Measurements from ENCODE around the gene DIDO1. TPM values are rescaled to one million over a fixed set of nuclear protein-coding genes. Genes with fewer than 3 reads are reported as not detected.

DIDO1 gene
- total and polyA plus RNA-seq, 2 of the 13 experiments (the other 11 are each of a cell fraction or from before 2014, with no cell fraction given), result 75.0 to 75.1 TPM

- TF ChIP-seq ZNF17 (CRISPR knock-in tag; IDR thresholded peaks at IDR 0.05) (no peak), ZUFSP (CRISPR knock-in tag; IDR thresholded peaks at IDR 0.05; ENCODE audit: borderline replicate concordance) (no peak), CBFB (CRISPR knock-in tag; IDR thresholded peaks at IDR 0.05) (peak; percentile 89; the same call in 1 of the 2 replicates), SPEN (CRISPR knock-in tag; IDR thresholded peaks at IDR 0.05; ENCODE audit: low read depth) (peak; percentile 98), HNRNPK (IDR thresholded peaks at IDR 0.05; ENCODE audit: low read depth, low read length, poor library complexity, severe bottlenecking) (peak; percentile 96), EP300 (IDR thresholded peaks at IDR 0.05; ENCODE audit: low read depth in 2 of 2, low read length in 2 of 2) (peak in 1 of 2 experiments; percentile 58; a peak in 1 of 4 replicates), EP300 (CRISPR knock-in tag; IDR thresholded peaks at IDR 0.05; ENCODE audit: borderline replicate concordance) (peak; percentile 71; the same call in 1 of the 2 replicates), ZNF607 (CRISPR knock-in tag; IDR thresholded peaks at IDR 0.05; ENCODE audit: borderline replicate concordance) (peak; percentile 85), ZNF451 (CRISPR knock-in tag; IDR thresholded peaks at IDR 0.05) (peak; percentile 96; the same call in 1 of the 2 replicates), ZNF121 (CRISPR knock-in tag; IDR thresholded peaks at IDR 0.05) (no peak), ZEB1 (IDR thresholded peaks at IDR 0.05; ENCODE audit: insufficient replicate concordance, low read depth) (no peak), BRCA1 (CRISPR knock-in tag; IDR thresholded peaks at IDR 0.05) (peak; percentile 78; the same call in 1 of the 2 replicates), ARNT2 (CRISPR knock-in tag; IDR thresholded peaks at IDR 0.05; ENCODE audit: low read depth) (peak; percentile 99), CC2D1A (CRISPR knock-in tag; IDR thresholded peaks at IDR 0.05) (no peak; the same call in none of the 2 replicates), CHD4 (IDR thresholded peaks at IDR 0.05; ENCODE audit: borderline replicate concordance, low read length) (no peak), CEBPZ (IDR thresholded peaks at IDR 0.05; ENCODE audit: low read length) (no peak), ELF1 (CRISPR knock-in tag; IDR thresholded peaks at IDR 0.05) (peak; percentile 99), AGO1 (IDR thresholded peaks at IDR 0.05; ENCODE audit: low read depth, low read length, poor library complexity, severe bottlenecking) (peak; percentile 88), ZNF282 (IDR thresholded peaks at IDR 0.05; ENCODE audit: partially characterized antibody) (no peak), TCF7L2 (IDR thresholded peaks at IDR 0.05; ENCODE audit: low read depth, low read length) (no peak), MAZ (IDR thresholded peaks at IDR 0.05; ENCODE audit: borderline replicate concordance, low read depth, low read length) (peak; percentile 97), MAZ (CRISPR knock-in tag; IDR thresholded peaks at IDR 0.05; ENCODE audit: low read depth) (peak; percentile 91), ZBTB37 (CRISPR knock-in tag; IDR thresholded peaks at IDR 0.05) (no peak), CEBPB (IDR thresholded peaks at IDR 0.05; ENCODE audit: borderline replicate concordance, low read depth, low read length) (no peak)
These were observed 11.2 kb upstream of the DIDO1 start (continued) for GRCh38 chr20:62937268-62938104.

Data from HepG2 (cell line).